ENCODE data around the gene SELENOK.
"Not testable (repeated sequence)": the region's sequence is repeated elsewhere in the genome, so short reads cannot be mapped to it uniquely, and the experiment has no call there.

SELENOK gene

DNA sequence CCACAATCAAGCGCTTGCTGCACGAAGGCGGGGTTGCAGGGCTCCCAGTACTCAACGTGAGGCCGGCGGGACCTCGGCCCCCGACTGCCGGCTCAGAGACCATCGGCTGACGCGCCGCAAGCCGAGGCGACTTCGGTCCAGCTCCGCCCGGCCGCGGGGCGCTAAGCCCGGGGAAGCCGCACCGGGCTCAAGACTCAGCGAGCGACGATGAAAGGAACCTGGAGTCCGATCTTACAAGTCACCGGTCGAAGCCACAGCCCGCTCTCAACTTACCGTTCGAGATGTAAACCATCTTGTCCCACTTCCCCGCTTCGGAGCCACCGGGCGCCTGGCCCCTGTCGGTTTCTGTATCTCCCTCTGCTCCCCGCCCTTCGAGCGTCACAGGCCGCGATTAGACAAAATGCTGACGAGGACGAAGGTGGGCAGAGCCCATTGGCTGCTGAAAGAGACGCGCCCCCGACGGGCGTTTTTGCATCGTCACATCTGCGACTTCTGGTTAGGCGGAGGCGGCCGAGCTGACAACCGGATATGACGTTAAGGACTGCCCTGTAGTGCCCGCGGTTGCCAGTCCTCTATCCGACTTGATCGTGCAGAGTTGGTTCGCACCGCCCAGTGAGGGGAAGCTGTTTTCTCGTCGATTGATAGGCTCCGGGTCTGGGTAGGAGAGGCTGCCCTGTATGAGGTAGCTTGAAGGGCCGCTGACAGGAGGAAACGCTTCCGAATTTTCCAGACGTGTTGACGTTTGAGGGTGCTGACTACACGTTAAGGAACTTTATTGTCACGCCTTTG lies at the start of gene SELENOK:
SELENOK (minus strand) TSS at position 363 of the 789 bp plus-strand sequence.
- DNase-seq, result peak; percentile 91

DNA sequence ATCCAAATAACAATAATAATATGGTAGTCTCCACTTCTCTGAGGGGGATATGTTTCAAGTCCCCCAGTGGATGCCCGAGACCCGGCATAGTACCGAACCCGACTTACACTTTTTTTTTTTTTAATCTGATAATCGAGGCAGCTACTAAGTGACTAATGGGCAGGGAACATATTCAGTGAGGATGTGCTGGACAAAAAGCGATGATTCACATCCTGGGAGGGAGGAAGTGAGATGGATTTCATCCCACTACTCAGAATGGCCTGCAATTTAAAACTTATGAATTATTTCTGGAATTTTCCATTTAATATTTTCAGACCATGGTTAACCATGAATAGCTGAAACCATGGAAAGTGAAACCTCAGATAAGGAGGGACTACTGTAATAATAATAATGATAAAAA lies 49.5 kb upstream of the SELENOK start:
- DNase-seq, result no peak

GRCh38 chr3:53940623-53941022 lies 49.0 kb upstream of the SELENOK start:
- DNase-seq, result no peak

DNA sequence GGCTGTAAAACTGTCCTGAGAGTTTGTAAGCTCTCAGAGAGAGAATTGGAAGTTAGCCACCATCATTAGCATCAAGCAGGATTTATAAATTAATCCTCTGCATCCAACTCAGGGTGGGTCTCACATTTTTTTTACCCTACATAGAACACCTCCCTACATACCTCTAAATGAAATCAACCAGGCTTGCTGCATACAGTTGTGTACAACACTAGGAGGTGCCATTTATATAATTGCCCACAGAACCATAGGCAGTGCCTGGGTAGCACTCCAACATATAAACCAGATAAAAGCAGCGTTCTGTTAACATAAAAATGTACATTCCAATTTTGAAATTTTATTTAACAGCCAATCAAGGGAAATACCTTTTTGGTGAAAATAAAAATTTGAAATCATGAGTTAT lies 48.2 kb upstream of the SELENOK start:
- no peak for DNase-seq

DNA sequence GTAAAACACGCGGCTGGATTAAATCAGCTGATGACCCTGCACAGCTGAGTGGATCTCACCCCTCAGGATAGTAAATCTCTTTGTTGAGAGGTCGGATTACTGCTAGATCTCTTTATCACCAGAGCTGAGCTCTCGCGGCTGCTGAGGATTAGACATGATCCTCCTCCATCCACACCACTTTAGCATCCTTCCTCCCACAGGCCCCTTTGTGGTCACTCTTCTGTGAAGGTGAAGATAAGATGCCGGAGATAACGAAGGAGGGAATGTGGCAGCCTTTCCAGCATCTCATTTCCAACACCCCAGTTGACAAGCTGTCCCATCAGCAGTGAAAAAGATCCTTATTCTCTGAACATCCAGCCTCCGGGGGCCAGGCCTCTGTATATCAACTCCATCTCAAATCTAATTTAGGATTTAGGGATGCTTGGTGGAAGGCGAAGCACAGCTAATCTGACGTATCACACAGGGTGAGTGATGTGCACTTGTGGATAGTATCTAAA lies 47.5 kb upstream of the SELENOK start:
- DNase-seq, result no peak

DNA sequence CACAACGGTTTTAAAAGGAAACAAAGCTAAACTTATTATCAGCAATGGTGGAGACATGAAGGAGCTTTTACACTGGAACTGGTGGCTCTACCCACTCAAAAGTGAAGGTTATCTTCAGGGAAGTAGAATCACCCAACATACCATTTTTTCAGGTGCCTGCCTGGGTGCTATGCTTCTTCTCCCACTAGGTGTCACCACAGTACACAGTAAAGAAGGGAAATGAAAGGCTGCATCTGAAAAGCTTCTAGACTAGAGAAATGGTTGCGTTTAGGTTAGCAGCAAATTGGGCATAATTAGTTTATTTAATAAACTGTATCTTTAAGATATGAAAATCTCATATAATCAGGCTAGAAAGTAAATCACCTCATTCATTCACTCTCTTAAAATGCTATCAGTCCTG lies 47.0 kb upstream of the SELENOK start:
- DNase-seq, result peak; percentile 24

DNA sequence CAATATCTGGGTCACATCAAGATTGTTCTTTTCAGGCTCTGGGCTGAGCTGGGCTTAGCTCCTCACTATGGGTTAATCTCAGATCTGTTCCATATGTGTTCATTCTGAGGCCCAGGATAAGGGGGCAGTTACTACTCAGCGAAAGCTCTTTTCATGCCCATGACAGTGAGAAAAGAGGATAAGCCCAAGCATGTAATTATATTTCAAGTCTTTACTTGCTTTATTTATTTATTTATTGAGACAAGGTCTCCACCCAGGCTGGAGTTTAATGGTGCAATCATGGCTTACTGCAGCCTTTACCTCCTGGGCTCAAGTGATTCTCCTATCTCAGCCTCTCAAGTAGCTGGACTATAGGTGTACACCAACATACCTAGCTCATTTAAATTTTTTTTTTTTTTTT lies 44.7 kb upstream of the SELENOK start:
- DNase-seq, result no peak

DNA sequence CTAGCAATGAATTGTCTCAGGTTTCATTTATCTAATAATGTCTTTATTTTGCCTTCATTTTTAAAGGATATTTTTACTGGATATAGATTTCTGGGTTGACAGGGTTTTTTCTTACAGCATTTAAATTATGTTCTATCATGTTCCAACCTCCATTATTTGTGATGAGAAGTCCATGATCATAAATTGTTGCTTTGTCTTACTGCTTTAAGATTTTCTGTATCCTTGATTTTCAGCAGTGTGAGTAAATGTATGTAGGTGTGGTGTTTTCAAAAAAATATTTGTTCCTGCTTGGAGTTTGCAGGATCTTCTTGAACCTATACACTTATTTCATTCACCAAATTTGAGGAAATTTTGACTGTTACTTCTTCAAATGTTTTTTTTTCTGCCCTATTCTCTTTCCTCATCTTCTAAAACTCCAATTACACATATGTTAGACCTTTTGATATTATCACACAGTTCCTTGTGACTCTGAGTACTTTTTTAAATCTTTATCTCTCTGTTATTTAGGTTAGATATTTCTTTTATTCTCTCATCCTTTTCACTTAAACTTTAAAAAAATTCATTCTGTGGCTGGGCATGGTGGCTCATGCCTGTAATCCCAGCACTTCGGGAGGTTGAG lies 43.7 kb upstream of the SELENOK start:
- DNase-seq, result no peak

GRCh38 chr3:53927208-53927872 lies 35.7 kb upstream of the SELENOK start:
- DNase-seq, result not testable (repeated sequence)

DNA sequence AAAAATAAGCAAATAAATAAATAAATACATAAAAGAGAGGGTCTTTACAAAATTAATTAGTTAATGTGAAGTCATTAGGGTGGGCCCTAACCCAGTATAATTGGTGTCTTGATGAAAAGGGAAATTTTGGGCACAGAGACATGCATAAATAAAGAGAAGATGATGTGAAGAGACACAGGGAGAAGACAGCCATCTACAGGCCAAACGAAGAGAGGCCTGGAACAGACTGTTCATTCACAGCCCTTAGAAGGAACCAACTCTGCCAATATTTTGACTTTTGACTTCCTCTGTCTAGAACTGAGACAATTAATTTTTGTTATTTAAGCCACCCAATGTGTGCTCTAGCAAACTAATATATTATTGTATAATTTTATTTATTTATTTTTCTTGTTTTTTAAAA lies 29.6 kb upstream of the SELENOK start:
- DNase-seq, result no peak

GRCh38 chr3:53919741-53920140 lies 28.1 kb upstream of the SELENOK start:
- DNase-seq, result no peak

DNA sequence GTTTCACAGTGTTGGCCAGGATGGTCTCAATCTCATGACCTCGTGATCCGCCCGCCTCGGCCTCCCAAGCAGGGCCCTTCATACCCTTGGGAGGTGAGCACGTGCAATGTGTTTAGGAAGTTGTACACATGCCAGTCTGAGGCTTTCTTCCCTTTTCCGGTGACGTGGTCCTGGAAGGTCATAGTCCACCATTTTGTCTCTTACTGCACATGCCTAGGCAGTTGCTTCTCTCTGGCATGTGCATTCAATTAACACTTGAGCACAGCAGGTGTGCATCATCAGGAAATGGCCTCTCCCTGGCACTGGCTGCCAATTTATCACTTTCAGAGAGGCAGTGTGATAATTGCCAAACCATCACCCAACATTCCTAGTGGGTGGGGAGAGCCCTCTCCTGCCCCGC lies 21.7 kb upstream of the SELENOK start:
- no peak for DNase-seq

GRCh38 chr3:53902711-53903110 lies 11.1 kb upstream of the SELENOK start:
- DNase-seq, result no peak

DNA sequence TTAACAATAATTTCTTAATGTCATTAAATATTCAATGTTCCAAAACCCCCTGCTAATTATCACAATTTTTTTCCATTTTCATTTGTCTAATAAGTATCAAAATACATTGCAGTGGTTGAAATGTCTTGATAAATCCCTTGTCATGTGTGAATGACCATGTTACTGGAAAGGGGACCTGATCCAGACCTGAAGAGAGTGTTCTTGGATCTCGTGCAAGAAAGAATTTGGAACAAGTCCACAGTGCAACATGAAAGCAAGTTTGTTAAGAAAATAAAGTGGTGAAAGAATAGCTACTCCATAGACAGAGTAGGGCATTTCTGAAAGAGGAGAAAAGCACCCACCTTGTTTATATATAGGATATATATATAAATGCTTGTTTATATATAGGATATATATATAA lies 10.4 kb upstream of the SELENOK start:
- no peak for DNase-seq

DNA sequence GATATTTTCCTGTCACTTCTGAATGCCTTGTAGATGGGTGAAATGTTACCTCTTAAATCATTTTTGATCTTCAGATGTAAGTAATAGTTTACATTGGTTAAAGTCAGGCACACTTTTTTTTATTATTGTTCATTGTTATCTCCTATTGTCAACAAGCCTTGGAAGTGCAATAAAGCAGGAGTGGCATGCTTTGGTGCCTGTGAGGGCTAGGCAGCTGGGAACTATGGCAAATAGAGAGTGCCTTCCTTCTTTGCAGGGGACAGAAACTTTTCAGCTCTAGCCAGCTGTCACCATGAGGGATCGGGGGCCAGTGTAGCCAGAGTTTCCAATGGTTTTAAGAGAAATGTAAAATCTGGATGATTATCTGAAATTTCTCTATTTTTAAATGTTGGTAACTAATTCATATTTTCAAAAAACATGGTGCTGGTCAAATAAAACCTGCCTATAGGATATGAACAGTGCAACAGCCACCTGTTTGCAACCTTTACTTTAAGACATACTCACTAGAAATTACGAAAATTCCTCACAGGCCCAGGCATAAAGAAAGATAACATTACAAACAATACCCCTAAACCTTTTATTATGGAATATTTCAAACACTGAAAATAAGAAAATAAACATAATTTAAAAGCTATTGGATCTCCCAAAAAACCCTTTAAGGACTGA lies 9.1 kb upstream of the SELENOK start:
- no peak for DNase-seq

- DNase-seq, result no peak
Measured at GRCh38 chr3:53899750-53900149, 8.1 kb upstream of the SELENOK start.

DNA sequence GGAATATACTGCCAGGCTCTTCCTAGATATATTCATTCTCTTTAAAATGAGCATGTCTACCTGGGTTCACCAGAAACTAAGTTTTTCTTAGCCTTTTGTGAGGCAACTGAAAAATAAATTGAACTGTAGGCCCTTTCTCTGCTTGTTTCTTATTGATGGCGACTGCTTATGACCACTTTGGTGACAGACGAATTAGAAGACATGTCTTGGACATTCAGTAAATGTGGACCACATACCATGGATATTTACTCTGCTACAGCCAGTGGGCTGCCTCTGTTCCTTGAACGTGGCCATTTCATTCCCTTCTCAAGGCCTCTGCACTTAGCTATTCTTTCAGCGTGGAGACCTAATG lies 603 bp upstream of the SELENOK start:
- no peak for DNase-seq

GRCh38 chr3:53890726-53891475 lies 758 bp downstream of the SELENOK start:
- peak; percentile 6 for DNase-seq

DNA sequence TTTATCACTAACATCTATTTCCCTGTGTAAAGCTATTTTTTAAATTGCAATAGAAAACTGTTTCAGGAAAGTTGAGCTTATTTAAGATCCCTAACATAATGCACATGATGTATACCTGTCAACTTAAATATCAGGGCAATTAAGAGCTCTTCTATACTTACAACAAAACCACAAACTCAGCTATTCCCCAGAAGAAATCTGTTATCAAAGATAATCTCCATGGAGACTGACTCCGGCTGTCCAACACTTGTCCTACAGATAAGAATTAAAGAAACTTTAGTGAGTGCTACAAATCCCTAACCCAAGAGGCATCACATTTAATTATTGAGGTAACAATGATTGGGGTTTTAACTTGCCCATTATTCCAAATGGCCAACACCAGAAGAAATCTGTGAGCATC lies 3.4 kb downstream of the SELENOK start:
- no peak for DNase-seq

GRCh38 chr3:53887446-53887845 lies 4.2 kb downstream of the SELENOK start:
- DNase-seq, result no peak

DNA sequence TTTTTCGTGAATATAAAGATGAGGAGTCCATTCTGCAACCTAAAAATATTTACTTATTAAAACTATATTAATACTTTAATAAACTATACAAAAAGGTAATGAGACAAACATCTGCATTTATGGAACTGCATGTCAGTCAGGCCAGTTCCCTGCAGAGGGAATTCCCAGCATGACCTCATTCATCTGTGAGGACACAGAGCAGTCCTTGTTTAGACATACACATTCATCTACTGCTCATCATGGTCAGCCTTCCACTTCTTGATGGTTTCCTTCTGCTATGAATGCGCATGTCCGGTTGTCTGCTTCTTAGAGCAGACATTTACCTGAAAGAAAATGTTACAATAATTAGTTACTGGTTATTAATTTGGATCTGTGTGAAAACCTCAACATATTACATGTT lies 6.4 kb downstream of the SELENOK start:
- no peak for DNase-seq

DNA sequence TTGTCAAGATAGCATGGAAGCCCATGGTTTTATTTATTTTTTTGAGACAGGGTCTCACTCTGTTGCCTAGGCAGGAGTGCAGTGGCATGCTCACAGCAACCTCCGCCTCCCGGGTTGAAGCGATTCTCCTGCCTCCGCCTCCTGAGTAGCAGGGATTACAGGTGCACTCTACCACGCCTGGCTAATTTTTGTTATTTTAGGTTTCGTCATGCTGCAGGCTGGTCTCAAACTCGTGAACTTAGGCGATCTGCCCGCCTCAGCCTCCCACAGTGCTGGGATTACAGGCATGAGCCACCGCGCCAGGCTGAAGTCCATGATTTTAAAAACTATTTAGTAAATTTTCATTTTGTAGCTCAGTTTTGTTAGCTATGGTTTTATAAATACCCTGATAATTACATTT lies 7.0 kb downstream of the SELENOK start:
- DNase-seq, result no peak

DNA sequence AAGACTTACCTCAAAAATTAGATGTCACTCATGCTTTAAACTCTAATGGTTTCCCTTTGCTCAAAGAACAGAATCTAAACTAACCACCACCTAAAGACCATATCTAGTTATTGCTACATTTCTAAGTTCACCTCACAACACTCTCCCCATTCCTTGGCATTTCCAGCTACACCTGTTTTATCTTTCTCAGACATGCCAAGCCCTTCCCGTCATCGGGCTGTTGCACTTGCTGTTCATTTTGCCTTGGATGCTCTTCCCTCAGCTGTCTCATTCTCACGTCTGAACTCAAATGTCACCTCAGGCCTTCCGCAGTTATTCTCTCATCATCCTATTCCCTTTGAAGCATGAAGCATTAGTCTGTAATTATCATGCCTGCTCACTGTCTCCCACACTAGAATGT lies 8.7 kb downstream of the SELENOK start:
- DNase-seq, result no peak

All from NCI-H510A (cell line).